Measurements from ENCODE around the gene LRRC59. TPM values are rescaled to one million over a fixed set of nuclear protein-coding genes. Genes with fewer than 3 reads are reported as not detected.
A peak's percentile ranks its signal among the peaks of the same experiment; 100 is the strongest.
"Not testable (repeated sequence)": the region's sequence is repeated elsewhere in the genome, so short reads cannot be mapped to it uniquely, and the experiment has no call there.

The LRRC59 gene
- polyA plus RNA-seq (ENCODE audit: insufficient read length in 4 of 4), result 10 to 100 TPM; 59.9 to 65.0 (median 63.8) TPM

DNA sequence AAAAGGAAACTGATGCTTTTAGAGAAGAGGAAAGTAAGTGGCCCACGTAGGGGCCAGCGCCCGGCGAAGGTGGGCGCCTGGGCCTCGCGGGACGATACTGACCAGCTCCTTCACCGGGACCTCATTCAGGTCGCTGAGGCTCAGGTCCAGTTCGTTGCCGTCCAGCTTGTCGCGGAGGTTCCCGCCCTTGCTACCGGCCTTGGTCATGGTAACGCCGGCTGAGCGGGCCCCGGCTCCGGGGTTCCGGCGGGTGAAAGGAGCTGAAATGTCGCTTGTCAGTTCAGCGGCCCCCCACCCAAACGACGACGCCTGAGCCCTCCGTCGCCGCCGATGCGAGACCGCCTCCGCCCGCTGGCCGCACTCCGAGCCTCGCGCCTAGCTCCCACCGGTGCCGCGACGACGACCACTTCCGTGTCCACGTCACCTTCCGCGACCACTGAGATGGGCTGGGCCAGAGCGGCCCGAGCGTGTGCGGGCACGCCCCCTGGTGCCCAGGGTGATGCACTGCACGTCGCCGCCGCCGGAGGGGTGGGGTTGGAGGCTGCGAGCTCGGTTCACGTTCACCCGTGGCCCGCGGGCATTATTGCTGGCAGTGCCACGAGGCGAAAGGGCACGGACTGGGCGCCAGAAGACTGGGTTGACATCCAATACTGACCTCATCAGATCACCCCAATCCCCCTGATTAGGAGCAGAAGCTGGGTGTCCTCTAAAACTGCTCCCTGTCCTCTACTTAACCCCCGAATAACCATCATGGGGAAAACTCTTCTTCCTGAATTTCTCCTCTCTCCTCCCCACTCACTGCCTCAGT lies at the start of gene LRRC59:
LRRC59 (minus strand) TSS at position 413 of the 808 bp plus-strand sequence; CDS start at position 207, 206 bp downstream.
- peak; percentile 65 to 86 (median 70) for DNase-seq (ENCODE audit: low read depth in 4 of 4, low spot score in 3 of 4)

DNA sequence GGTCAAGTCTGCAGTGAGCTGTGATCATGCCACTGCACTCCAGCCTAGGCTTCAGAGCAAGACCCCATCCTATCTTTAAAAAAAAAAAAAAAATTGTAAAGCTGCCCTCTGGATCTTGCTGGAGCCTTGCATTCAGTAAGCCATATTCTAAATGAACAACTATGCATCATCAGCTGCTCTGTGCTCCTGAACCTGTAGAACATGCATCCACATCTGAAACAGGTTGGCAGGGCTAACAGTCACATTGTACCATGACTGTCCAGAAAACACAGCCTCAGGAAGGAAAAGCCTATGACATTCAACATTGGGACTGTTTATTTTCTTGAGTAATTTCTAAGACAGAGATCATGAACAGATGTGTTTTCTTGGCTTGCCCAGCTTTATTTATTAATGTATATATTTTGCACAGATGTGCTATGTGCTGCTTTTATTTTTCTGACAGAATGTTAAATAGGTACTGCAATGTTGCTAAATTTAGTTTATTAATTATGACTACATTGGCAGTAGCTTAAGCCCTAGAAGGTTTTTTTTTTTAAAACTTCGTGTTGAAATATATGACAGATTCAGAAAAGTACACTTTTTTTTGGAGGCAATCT lies 48.5 kb upstream of the LRRC59 start:
- DNase-seq (ENCODE audit: low read depth in 4 of 4, low spot score in 3 of 4), result no peak

DNA sequence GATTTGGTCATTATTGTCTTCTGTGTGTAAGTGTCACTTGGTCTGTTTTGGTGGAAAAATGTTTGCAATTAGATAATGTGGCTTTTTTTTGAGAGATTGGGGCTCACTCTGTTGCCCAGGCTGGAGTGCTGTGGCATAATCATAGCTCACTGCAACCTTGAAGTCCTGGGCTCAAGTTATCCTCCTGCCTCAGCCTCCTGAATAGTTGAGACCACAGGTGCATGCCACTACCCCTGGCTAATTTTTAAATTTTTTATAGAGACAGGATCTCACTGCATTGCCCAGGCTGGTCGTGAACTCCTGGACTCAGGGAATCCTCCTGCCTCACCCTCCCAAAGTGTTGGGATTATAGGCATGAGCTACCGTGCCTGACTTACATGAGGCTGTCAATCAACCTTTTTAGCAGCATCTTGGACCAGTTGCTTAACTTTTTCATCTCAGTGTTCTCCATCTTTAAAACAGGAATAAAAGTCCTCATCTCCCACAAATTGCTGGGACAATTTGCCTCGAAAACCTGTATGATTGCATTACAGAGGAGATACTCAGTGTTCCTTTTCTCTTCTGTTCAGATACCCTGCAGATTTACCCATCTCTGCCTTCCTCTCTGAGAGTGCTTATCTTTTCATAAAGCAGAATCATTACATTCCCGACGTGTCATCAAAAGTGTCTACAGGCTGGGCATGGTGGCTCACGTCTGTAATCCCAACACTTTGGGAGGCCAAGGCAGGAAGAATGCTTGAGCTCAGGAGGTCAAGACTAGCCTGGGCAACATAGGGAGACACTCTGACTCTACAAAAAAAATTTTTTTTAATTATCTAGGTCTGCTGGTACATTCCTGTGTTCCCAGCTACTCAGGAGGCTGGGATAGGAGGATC lies 47.8 kb upstream of the LRRC59 start:
- DNase-seq (ENCODE audit: low read depth in 4 of 4, low spot score in 3 of 4), result no peak

DNA sequence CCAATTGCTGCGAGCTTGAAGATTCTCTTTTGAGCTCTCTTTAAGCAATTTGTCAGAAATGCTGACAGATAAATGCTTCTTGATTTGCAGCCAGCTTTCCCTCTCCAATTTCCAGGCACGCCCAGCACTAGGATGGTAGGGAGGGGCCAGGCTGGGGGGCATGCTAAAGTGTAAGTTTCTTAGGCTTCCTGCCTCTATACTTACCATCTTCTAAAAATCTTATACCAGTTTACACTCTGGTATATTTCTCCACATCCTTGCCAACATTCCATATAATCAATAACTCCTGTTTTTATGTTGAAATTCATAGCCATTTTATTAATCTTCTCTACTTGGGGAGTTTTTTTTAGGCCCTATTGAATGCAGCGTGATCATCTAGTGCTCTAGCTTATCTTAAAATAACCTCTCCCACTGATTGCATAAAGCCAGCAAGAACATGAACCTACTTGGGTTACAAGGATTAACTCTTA lies 46.2 kb upstream of the LRRC59 start:
- DNase-seq (ENCODE audit: low read depth in 4 of 4, low spot score in 3 of 4), result no peak

DNA sequence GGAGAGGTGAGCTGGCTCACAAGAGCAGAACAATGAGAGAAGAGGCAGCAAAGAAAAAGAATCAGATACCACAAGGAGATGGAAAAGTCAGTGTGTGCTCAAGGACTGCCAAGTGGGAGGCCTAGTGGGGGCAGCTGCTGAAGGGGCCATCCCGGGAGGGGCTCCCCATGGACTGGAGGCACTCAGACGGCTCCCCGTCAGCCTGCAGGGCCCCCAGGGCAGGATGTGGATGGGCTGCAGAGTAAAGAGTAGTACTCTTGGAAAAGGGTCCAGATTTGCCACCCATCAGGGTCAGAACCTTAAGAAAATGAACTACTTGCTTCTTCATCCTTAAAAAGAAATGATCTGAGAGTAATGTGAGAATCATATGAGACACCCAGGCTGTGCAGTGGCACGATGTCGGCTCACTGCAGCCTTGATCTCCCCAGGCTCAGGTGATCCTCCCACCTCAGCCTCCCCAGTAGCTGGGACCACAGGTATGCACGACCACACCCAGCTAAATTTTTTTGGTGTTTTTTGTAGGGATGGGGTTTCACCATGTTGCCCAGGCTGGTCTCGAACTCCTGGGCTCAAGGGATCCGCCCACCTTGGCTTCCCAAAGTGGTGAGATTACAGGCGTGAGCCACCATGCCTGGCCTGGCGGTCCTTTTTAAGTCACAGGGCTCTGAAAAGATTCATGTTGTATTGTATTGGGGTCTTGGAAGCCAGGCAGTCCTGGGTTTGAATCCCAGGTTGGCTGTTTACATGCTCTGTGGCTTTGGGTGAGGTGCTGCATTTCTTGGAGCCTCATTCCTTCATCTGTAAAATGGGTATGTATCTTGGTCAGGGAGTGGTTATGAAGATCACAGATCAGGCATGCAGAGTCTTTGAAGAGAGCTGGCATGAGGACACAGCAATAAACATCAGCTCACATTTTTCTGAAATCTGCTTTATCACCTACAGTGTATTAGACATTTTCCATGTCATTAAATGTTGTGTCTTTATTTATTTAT lies 43.8 kb upstream of the LRRC59 start:
- DNase-seq (ENCODE audit: low read depth in 4 of 4, low spot score in 3 of 4), result no peak

DNA sequence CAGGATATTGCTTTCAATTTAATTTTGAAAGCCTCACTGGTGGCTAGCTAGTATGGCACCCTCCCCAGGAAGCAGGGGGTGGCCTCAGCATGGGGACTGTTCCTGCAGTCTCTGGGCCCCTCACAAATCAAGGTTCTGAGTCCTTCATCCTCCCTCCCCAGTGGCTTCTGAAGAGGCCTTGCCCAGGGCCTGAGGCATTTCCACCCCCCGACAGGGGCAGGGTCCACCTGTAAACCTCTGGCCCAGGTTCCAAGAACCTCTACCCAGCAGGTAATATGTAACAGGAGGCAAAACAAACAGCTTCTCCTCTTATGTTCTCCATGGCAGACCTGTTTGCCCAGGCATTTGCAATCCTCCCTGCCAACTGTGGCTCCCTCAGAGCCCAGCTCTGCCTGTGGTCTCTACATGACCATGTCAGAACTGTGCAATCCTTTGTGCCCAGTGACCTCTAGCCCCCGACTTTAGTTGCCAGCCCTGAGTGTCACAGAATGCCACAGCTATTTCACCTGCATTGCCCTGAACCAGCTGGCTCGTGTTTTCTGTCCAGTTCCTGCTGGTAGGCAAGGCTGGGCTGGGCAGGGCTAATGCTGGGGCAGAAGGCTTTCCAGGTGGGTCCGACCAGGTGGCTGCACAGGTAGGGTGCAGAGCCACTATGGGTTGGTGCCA lies 43.0 kb upstream of the LRRC59 start:
- no peak for DNase-seq (ENCODE audit: low read depth in 4 of 4, low spot score in 3 of 4)

DNA sequence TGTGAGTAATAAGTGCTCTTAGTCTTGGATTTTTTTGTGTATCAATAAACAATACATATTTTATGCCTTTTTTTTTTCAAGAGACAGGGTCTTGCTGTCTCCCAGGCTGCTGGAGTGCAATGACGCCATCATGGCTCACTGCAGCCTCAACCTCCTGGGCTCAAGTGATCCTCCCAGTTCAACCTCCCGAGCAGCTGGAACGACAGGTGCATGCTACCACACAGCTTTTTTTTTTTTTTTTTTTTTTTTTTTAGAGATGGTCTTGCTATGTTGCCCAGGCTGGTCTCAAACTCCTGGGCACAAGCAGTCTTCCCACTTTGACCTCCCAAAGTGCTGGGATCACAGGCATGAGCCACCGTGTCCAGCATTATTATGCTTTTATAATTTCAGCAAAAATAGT lies 41.7 kb upstream of the LRRC59 start:
- DNase-seq (ENCODE audit: low read depth in 4 of 4, low spot score in 3 of 4), result no peak

DNA sequence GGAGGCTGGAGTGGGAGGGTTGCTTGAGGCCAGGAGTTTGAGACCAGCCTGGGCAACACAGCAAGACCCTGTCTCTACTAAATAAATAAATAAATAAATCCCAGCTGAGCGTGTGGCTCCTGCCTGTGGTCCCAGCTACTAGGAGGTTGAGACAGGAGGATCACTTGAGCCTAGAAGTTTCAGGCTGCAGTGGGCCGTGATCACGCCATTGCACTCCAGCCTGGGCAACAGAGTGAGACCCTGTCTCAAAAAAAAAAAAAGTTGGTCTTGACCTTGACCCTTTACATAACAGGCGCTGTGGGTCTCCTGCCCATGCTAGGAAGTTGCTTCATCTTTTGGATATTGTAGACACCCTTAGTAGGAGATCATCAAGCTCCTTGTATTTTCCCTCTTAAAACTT lies 40.1 kb upstream of the LRRC59 start:
- no peak for DNase-seq (ENCODE audit: low read depth in 4 of 4, low spot score in 3 of 4)

DNA sequence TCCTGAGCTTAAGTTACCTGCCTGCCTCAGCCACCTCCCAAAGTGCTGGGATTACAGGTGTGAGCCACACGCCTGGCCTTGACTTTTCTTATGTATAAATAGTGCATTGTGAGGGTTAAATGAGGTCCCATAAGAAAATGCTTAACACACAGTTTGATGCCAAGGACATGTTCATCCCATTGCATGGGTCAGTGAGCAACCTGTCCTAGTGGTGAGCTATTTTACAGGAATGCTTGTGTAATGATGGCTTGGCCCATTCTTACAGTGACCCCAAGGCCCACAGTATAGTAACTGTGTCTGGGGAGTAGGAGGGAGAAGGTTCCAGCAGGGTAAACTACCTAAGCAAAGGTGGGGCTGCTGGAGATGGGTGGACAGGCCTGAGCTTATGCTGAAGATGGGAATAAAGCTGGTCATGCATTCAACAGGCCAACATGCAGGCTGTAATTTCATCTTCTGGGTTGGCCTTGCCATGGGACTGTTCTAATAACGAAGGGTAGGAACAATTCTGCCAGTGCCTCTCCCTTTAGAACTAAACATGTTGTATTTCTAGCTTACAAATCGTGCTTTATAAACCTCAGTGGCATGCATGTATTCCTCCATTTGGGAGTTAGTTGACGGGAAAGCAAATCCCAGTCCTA lies 34.9 kb upstream of the LRRC59 start:
- no peak for DNase-seq (ENCODE audit: low read depth in 4 of 4, low spot score in 3 of 4)

DNA sequence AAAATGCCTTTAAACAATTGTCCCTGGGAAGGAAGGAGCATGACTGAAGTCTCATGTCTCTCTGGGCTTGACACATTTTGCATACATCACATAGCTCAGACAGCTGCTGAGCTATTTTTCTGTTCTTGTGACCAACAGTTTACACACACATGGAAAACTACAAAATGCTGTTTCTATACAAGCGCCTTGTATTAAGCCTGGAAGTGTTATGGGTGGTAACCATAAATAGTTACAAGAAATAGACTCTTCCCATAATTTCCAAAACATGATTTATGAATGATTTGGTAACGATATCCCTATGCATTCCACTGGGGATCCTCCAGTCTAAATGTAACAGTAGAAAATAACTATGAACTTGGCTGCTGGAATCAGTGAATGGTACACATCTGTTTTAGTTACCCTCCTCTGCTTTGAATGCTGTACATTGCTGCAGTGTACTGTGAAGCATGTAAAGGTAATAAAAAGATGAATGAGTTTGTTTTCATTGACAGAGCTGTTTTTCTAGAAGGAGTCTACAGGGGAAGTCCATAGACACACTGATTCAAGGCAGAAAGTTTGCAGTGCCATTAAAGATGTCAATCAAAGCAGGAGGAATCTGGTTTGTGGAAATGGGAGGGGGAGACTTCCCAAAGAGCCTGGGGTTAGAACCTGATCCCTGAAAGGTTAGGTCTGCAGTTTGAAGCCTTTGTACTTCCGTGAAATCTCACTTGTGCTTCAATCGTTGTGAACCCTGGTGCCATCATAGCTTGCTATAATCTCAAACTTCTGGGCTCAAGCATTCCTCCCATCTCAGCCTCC lies 33.7 kb upstream of the LRRC59 start:
- DNase-seq (ENCODE audit: low read depth in 4 of 4, low spot score in 3 of 4), result no peak

DNA sequence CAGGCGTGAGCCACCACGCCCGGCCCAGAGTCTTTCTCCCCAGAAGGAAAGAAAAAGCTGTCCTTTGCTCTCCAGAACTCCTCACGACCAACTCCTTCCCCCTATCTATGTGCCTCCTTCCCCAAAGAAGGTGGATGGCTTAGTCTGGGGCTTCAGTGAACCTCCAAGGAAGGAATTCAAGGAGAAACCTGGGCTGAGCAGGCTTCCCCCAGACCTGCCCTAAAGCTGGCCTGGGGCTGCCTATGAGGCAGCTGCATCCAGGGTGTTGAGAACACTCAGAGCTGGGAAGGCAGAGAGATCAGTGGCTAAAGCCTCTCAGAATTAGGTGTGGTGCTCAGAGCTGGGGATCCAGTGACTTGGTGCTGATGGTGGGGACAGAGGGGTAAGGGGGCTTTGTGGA lies 32.5 kb upstream of the LRRC59 start:
- DNase-seq (ENCODE audit: low read depth in 4 of 4, low spot score in 3 of 4), result no peak

DNA sequence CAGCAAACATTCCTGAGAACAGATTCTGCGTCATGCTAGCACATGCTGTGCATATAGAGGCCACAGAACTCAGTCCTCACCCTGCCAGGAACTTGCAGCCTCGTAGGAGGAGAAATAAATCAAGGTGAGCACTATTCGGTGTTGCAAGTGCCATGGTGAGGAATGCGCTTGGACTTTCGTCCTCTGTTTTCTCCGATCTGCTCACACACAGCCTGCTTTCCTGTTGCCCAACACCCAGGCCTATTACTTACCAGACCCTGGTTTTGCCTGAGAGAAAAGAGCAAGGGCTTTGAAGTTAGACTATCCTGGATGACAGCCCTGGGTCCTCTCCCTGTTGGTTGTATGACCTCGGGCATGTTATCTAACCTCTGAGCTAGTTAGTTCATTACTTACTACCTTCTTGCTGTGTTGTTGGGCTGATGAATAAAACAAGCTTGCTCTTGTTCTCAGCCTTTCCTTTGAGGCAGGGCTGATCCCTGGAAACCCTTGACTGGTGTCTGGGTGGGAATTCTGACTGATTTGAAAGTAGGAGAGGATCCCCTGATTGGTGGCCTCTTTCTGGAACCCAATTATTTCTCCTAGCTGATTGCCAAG lies 31.6 kb upstream of the LRRC59 start:
- no peak for DNase-seq (ENCODE audit: low read depth in 4 of 4, low spot score in 3 of 4)

DNA sequence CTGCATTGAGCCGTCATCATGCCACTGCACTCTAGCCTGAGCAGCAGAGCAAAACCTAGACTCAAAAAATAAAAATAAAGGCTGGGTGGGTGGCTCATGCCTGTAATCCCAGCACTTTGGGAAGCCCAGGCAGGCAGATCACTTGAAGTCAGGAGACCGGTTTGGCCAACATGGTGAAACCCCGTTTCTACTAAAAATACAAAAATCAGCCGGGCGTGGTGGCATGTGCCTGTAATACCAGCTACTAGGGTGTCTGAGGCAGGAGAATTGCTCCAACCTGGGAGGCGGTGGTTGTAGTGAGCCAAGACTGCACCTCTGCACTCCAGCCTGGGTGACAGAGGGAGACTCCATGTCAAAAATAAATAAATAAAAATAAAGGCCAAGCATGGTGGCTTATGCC lies 30.8 kb upstream of the LRRC59 start:
- not testable (repeated sequence) for DNase-seq (ENCODE audit: low read depth in 4 of 4, low spot score in 3 of 4)

DNA sequence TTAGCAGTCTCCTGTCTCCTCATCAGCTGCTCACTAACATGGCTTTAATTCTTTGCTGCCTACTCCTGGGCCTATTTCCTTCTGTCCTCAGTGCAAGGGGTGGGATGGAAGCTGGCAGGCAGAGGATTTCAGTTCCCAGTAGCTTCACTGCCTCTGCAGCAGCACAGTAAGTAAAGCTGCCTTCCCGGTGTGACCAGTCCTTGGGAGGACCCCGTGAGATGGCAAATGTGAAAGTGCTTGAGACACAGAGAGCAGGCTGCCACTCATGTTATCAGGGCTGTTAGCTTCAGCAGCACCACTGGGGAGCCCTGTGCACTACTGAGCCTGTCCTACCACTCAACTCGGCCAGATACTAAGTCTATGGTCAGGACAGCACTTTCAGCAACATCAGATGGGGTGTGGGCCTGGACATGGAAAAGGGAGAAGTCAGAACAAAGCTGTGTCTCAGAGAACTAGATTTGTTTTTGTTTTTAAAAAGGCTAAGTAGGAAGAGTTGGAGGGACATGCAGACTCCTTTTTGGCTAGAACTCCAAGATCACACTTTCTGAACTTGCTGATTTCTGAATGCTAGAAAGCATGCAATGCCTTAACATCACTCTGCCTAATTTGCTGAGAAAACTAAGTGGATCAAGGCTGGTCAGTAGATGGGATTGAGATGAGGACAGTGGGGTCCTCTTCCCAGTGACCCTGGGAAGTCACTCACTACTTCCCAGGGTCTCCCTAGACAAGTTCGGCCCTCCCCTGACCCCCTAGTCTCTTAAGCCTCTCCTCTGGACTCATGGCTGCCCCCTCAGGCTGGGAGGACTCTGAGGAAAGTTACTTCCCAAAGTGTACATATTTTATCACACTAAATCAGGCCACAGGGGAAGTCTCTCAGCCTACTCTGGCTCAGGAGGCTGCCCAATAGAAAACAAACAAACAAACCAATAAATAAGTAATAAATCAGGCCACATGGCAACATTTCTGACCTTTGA lies 29.8 kb upstream of the LRRC59 start:
- DNase-seq (ENCODE audit: low read depth in 4 of 4, low spot score in 3 of 4), result no peak

DNA sequence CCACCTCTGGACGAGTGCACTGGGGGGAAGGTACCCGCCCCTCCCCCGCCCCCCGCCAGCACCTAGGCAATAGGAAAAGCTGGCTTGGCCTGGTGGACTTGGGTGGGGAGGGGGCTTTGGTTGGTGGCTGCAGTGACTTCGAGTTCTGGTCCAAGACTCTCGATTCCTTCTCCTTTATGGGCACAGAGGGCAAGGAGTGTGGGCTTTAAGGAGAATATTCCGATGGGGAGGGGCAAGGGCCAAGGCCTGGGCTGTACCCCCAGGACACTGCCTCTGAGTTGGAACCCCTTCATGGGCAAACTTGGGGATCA lies 29.1 kb upstream of the LRRC59 start:
- DNase-seq (ENCODE audit: low read depth in 4 of 4, low spot score in 3 of 4), result no peak

DNA sequence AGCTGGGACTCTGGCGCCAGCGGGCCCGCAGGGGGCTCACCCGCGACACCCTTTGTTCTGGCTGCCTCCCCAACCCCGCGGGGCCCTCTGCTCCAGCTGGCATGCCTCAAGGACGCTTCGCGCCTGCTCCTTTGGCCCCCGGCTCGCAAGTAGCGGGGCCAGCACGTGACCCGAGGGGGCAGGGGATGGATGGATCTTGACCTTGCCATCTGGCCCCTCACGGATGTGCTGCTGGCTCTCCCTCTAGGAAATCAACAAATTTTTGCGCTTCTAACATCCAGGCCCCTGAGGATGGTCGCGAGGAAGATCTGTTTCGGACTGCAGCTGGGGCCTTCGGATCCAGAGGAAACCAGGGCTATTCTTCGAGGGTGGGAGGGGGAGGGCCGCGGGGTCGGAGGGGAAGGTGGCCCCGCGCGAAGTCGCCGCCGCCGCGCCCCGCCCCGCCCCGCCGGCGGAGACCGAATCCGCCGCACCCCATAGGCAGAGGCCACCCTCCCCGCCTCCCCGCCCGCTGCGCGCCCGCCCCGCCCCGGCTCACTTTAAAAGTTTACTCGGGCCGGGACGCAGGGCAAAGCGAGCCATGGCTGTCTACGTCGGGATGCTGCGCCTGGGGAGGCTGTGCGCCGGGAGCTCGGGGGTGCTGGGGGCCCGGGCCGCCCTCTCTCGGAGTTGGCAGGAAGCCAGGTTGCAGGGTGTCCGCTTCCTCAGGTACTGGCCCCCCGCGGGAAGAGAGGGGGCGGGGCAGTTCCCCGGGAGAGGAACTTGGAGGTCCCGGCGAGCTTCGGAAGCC lies 28.6 kb upstream of the LRRC59 start, which contains the start of gene ACSF2:
ACSF2 (plus strand) TSS at position 537 of the 790 bp plus-strand sequence; CDS start at position 581, 44 bp downstream.
- peak in 1 of 4 donors; percentile 28 for DNase-seq (ENCODE audit: low read depth in 4 of 4, low spot score in 3 of 4)

All from right renal pelvis (tissue), 4 donors.